IPS-18c (cell line): Measurements from ENCODE around the gene NR2C1.
A peak's percentile ranks its signal among the peaks of the same experiment; 100 is the strongest.
"Not testable (repeated sequence)": the region's sequence is repeated elsewhere in the genome, so short reads cannot be mapped to it uniquely, and the experiment has no call there.

Experiments used
- H3K4me3 ChIP-seq: 2 replicates; pipeline ENCODE4 v1.7.0; 2013; ENCODE audit warnings: low read depth, mild to moderate bottlenecking, low read length, moderate library complexity; ENCODE audit not compliant: insufficient read depth
- H3K9me3 ChIP-seq: one replicate; pipeline ENCODE4 v1.6.1; 2013; ENCODE audit warnings: mild to moderate bottlenecking, low read length, moderate library complexity; ENCODE audit not compliant: control insufficient read depth, insufficient read depth

NR2C1 gene

GRCh38 chr12:95096378-95096777 is 23.0 kb upstream of the NR2C1 start:
- Histone ChIP-seq H3K9me3 (no peaks in the 10 kb centered on the region), H3K4me3 (no peak overlapping the region)

- H3K4me3 ChIP-seq, H3K9me3 ChIP-seq: not testable (repeated sequence)
Measured at GRCh38 chr12:95095866-95096265, 22.4 kb upstream of the NR2C1 start.

GRCh38 chr12:95089462-95089861 is 16.0 kb upstream of the NR2C1 start:
- Histone ChIP-seq H3K4me3 (no peak overlapping the region), H3K9me3 (no peaks in the 10 kb centered on the region)

GRCh38 chr12:95088379-95088778 is 15.0 kb upstream of the NR2C1 start:
- Histone ChIP-seq H3K4me3 (no peak overlapping the region), H3K9me3 (no peaks in the 10 kb centered on the region)

- H3K9me3 ChIP-seq = no peaks in the 10 kb centered on the region
Measured at GRCh38 chr12:95085612-95086011, 12.2 kb upstream of the NR2C1 start.

GRCh38 chr12:95083938-95084337 is 10.5 kb upstream of the NR2C1 start:
- Histone ChIP-seq H3K9me3 (no peaks in the 10 kb centered on the region), H3K4me3 (no peak overlapping the region)

More at GRCh38 chr12:95085612-95086011, 12.2 kb upstream of the NR2C1 start:
- H3K4me3 ChIP-seq = no peak overlapping the region

GRCh38 chr12:95083471-95083870 is 10.1 kb upstream of the NR2C1 start:
- H3K9me3 ChIP-seq = no peaks in the 10 kb centered on the region
- no peak overlapping the region for H3K4me3 ChIP-seq

- Histone ChIP-seq H3K4me3 (no peak overlapping the region), H3K9me3 (no peaks in the 10 kb centered on the region)
Measured at GRCh38 chr12:95077341-95077740, 3.9 kb upstream of the NR2C1 start.

GRCh38 chr12:95074766-95075165 is 1.3 kb upstream of the NR2C1 start:
- H3K9me3 ChIP-seq = no peaks in the 10 kb centered on the region
- no peak overlapping the region for H3K4me3 ChIP-seq

GRCh38 chr12:95073698-95074520 is 491 bp upstream of the NR2C1 start:
- Histone ChIP-seq H3K9me3 (no peaks in the 10 kb centered on the region), H3K4me3 (peak overlapping the region; percentile 97; the same call in 1 of the 2 replicates)

GRCh38 chr12:95070378-95070777 is 3.0 kb downstream of the NR2C1 start:
- Histone ChIP-seq H3K4me3 (no peak overlapping the region), H3K9me3 (no peaks in the 10 kb centered on the region)

- Histone ChIP-seq H3K9me3 (no peaks in the 10 kb centered on the region), H3K4me3 (no peak overlapping the region)
Measured at GRCh38 chr12:95066091-95066855, 7.1 kb downstream of the NR2C1 start.

- Histone ChIP-seq H3K9me3 (no peaks in the 10 kb centered on the region), H3K4me3 (no peak overlapping the region)
Measured at GRCh38 chr12:95060951-95061350, 12.5 kb downstream of the NR2C1 start.

GRCh38 chr12:95059984-95060383 is 13.4 kb downstream of the NR2C1 start:
- Histone ChIP-seq H3K4me3 (no peak overlapping the region), H3K9me3 (no peaks in the 10 kb centered on the region)

- no peak overlapping the region for H3K4me3 ChIP-seq
- no peaks in the 10 kb centered on the region for H3K9me3 ChIP-seq
Measured at GRCh38 chr12:95057424-95057823, 16.0 kb downstream of the NR2C1 start.

- Histone ChIP-seq H3K9me3 (no peaks in the 10 kb centered on the region), H3K4me3 (no peak overlapping the region)
Measured at GRCh38 chr12:95055057-95055456, 18.4 kb downstream of the NR2C1 start.

- no peak overlapping the region for H3K4me3 ChIP-seq
- H3K9me3 ChIP-seq = no peaks in the 10 kb centered on the region
Measured at GRCh38 chr12:95054206-95054605, 19.2 kb downstream of the NR2C1 start.

- Histone ChIP-seq H3K4me3 (no peak overlapping the region), H3K9me3 (no peaks in the 10 kb centered on the region)
Measured at GRCh38 chr12:95051241-95051640, 22.2 kb downstream of the NR2C1 start.
